ENCODE data around the gene KIF19. TPM values are rescaled to one million over a fixed set of nuclear protein-coding genes. Genes with fewer than 3 reads are reported as not detected.

The KIF19 gene
- total RNA-seq, 1 experiment from 2014 or later: 0.15 TPM

DNA sequence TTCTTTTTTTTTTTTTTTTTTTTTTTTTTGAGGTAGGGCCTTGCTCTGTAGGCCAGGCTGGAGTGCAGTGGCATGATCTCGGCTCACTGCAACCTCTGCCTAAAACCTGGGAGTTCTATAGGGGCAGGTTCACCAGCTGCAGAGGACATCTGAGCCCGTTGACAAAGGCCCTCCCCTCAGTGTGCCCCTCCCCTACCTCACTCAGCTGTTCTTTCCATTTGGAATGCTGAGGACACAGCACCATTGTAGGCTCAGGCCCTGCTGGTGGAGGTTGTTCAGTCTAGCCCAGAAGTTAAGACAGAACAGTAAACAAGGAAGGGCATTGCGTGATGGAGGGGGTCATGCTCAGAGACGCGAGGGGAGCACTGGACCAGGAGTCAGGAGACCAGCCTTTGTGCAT, 21.8 kb upstream of the KIF19 start:
- Histone ChIP-seq H3K4me1 (ENCODE audit: control insufficient read depth in 1 of 2, insufficient read depth in 2 of 2, low read length in 2 of 2) (peaks cover 0 to 3% of the 10 kb centered on the region in 2 experiments; a peak in 1 of 4 replicates), H2AFZ (ENCODE audit: low read depth, low read length, poor library complexity, severe bottlenecking) (no peak overlapping the region), H3K4me3 (replicated peaks in 1 of 2; ENCODE audit: low read depth in 1 of 2, low read length in 2 of 2) (no peak overlapping the region), H3K27me3 (ENCODE audit: insufficient read depth, low read length) (no peaks in the 10 kb centered on the region), H3K9me2 (ENCODE audit: insufficient read depth) (no peaks in the 10 kb centered on the region), H3K4me2 (ENCODE audit: low read length) (no peak overlapping the region), H3K9ac (ENCODE audit: low read length) (no peak overlapping the region), H3K9me3 (ENCODE audit: control insufficient read depth in 1 of 2, insufficient read depth in 1 of 2, low read depth in 1 of 2, low read length in 2 of 2) (no peaks in the 10 kb centered on the region), H3K27ac (ENCODE audit: low read depth, low read length) (no peak overlapping the region), H4K20me1 (ENCODE audit: insufficient read depth) (no peaks in the 10 kb centered on the region), H3K79me2 (ENCODE audit: insufficient read depth, low read length) (no peaks in the 10 kb centered on the region), H3K36me3 (ENCODE audit: control insufficient read depth in 1 of 2, insufficient read depth in 2 of 2, low read length in 2 of 2) (no peaks in the 10 kb centered on the region)
- no peak for ATAC-seq
- ChIA-PET RAD21 (ENCODE audit: low non-redundant PET in 1 of 2, low total read pairs in 2 of 2, uncharacterized antibody in 2 of 2, unreplicated experiment in 2 of 2) (no interaction called here), POLR2A (interaction anchor here (1.2 kb wide), 1 partner anchor 15 kb away, joined by 3 read pairs; no protein-coding TSS in a partner anchor), CTCF (interaction anchor here (0.7 to 1.8 kb wide), 3 partner anchors 57 to 64 kb away, joined by 5 to 6 read pairs (median 5); partner anchors contain the start of gene BTBD17)
- DNase-seq (ENCODE audit: low read depth, low spot score): no peak
- TF ChIP-seq, protein P1, sequence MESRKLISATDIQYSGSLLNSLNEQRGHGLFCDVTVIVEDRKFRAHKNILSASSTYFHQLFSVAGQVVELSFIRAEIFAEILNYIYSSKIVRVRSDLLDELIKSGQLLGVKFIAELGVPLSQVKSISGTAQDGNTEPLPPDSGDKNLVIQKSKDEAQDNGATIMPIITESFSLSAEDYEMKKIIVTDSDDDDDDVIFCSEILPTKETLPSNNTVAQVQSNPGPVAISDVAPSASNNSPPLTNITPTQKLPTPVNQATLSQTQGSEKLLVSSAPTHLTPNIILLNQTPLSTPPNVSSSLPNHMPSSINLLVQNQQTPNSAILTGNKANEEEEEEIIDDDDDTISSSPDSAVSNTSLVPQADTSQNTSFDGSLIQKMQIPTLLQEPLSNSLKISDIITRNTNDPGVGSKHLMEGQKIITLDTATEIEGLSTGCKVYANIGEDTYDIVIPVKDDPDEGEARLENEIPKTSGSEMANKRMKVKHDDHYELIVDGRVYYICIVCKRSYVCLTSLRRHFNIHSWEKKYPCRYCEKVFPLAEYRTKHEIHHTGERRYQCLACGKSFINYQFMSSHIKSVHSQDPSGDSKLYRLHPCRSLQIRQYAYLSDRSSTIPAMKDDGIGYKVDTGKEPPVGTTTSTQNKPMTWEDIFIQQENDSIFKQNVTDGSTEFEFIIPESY (IDR thresholded peaks at IDR 0.05; ENCODE audit: extremely low read depth, insufficient replicate concordance, low read length): no peak
- TF ChIP-seq, protein P2, sequence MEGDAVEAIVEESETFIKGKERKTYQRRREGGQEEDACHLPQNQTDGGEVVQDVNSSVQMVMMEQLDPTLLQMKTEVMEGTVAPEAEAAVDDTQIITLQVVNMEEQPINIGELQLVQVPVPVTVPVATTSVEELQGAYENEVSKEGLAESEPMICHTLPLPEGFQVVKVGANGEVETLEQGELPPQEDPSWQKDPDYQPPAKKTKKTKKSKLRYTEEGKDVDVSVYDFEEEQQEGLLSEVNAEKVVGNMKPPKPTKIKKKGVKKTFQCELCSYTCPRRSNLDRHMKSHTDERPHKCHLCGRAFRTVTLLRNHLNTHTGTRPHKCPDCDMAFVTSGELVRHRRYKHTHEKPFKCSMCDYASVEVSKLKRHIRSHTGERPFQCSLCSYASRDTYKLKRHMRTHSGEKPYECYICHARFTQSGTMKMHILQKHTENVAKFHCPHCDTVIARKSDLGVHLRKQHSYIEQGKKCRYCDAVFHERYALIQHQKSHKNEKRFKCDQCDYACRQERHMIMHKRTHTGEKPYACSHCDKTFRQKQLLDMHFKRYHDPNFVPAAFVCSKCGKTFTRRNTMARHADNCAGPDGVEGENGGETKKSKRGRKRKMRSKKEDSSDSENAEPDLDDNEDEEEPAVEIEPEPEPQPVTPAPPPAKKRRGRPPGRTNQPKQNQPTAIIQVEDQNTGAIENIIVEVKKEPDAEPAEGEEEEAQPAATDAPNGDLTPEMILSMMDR (IDR thresholded peaks at IDR 0.05 in 2 of 3, conservative IDR thresholded peaks at IDR 0.05 in 1 of 3; ENCODE audit: borderline replicate concordance in 1 of 3, insufficient read depth in 1 of 3, low read depth in 2 of 3, low read length in 2 of 3): no peak
- intact Hi-C loops (cut with micrococcal nuclease): loop anchor here (10.0 kb wide), 1 partner anchor 301 kb away; no protein-coding TSS in a partner anchor
- BruUV-seq (replicated peaks): no TSS peak
